Stomach (tissue), 9 donors: ENCODE results near the gene MAP3K5. TPM values are rescaled to one million over a fixed set of nuclear protein-coding genes. Genes with fewer than 3 reads are reported as not detected.

Source experiments
- DNase-seq, 2 donors: peaks; one replicate each; pipeline versions ENCODE4 v3.0.0 to v3.0.0-alpha.2; 2013 to 2019
- H3K27ac ChIP-seq, 5 donors: fragments of 200-600 bp in 4 of 5; sonication (generic) in 4 of 5; one replicate each; pipeline ENCODE4 v1.5.1; 2013 to 2019; ENCODE audit warnings: mild to moderate bottlenecking in 1 of 5, moderate library complexity in 1 of 5
- H3K27me3 ChIP-seq, 3 donors: fragments of 200-600 bp; sonication (generic); one replicate each; pipeline ENCODE4 v1.5.1; 2017 to 2019; ENCODE audit warnings: mixed run types in 1 of 3
- H3K36me3 ChIP-seq, 4 donors: fragments of 200-600 bp; sonication (generic); 1 replicate in 3 of 4; 2 replicates in 1 of 4; pipeline ENCODE4 v1.5.1; 2016 to 2019
- H3K4me1 ChIP-seq, 4 donors: fragments of 200-600 bp; sonication (generic); one replicate each; pipeline ENCODE4 v1.5.1; 2016 to 2019
- H3K4me3 ChIP-seq, 4 donors: fragments of 200-600 bp; sonication (generic) in 3 of 4; one replicate each; pipeline ENCODE4 v1.5.1; 2016 to 2019; ENCODE audit warnings: mild to moderate bottlenecking in 1 of 4
- H3K9me3 ChIP-seq, 4 donors: fragments of 200-600 bp; sonication (generic); one replicate each; pipeline ENCODE4 v1.5.1; 2016 to 2019
- EP300 ChIP-seq: sonication (generic); formaldehyde crosslinking; IDR thresholded peaks from one replicate; pipeline ENCODE4 v1.6.1; 2017; ENCODE audit warnings: antibody characterized with exemption
- POLR2A ChIP-seq, 4 donors: fragments of 450-650 bp; IDR thresholded peaks; one replicate each; pipeline ENCODE4 v1.6.1; 2016; ENCODE audit warnings: antibody characterized with exemption in 4 of 4, control low read depth in 2 of 4, mild to moderate bottlenecking in 1 of 4, moderate library complexity in 1 of 4
- POLR2AphosphoS5 ChIP-seq, 3 donors: sonication (generic); formaldehyde crosslinking; IDR thresholded peaks; one replicate each; pipeline ENCODE4 v1.6.1; 2016; ENCODE audit warnings: antibody characterized with exemption in 3 of 3
- WGBS, 5 donors: extraction: QIAGEN DNeasy Blood & Tissue Kit in 3 of 5; methylation state at CpG; one replicate each; pipeline versions ENCODE4 v1.1.5 to v1.1.7; 2013 to 2018; 5-methylcytosine and 5-hydroxymethylcytosine counted together
- intact Hi-C: fragments of 100-400 bp; cut with DNase I; formaldehyde crosslinking; loops from one replicate; pipeline ENCODE4 v1.15.1; 2023; ENCODE audit warnings: low total_unique reads
- polyA plus RNA-seq, 3 donors: library from polyadenylated mRNA; stranded (reverse); fragments of 200-250 nt; gene quantifications; one replicate each; pipeline ENCODE4 v1.2.3, GENCODE V29; 2013
- total RNA-seq, 5 donors: library from RNA; depleted of rRNA; stranded (reverse); fragments of >200 nt; gene quantifications; one replicate each; pipeline versions ENCODE4 v1.1.0 to v1.2.3, GENCODE V29; 2014 to 2016
- TF ChIP-seq, protein P1 (sequence below), 7 experiments: fragments of 450-650 bp in 4 of 7; fragments of 200-600 bp in 3 of 7; sonication (generic) in 3 of 7; IDR thresholded peaks; one replicate each; pipeline ENCODE4 v1.5.1; 2016 to 2019; ENCODE audit warnings: antibody characterized with exemption in 7 of 7, control low read depth in 2 of 7, mild to moderate bottlenecking in 1 of 7
- donor health status: healthy with polysubstance abuse.
- donor health status: Bipolar disorder and iron deficiency.
- donor health status: healthy.

MAP3K5 gene
- total and polyA plus RNA-seq, 8 donors, result 4.9 to 40.3 (median 23.6) TPM

- no peak overlapping the region for H3K27ac ChIP-seq
These were observed 17.0 kb upstream of the MAP3K5 start for GRCh38 chr6:136809091-136809860.

GRCh38 chr6:136803608-136804007, 11.3 kb upstream of the MAP3K5 start:
- no peaks in the 10 kb centered on the region for H3K36me3 ChIP-seq
- H3K27me3 ChIP-seq, result no peaks in the 10 kb centered on the region
- no peak for TF ChIP-seq POLR2AphosphoS5 (IDR thresholded peaks at IDR 0.05)
- no peak for TF ChIP-seq POLR2A (IDR thresholded peaks at IDR 0.05)
- TF ChIP-seq EP300, result no peak
- TF ChIP-seq, protein P1, sequence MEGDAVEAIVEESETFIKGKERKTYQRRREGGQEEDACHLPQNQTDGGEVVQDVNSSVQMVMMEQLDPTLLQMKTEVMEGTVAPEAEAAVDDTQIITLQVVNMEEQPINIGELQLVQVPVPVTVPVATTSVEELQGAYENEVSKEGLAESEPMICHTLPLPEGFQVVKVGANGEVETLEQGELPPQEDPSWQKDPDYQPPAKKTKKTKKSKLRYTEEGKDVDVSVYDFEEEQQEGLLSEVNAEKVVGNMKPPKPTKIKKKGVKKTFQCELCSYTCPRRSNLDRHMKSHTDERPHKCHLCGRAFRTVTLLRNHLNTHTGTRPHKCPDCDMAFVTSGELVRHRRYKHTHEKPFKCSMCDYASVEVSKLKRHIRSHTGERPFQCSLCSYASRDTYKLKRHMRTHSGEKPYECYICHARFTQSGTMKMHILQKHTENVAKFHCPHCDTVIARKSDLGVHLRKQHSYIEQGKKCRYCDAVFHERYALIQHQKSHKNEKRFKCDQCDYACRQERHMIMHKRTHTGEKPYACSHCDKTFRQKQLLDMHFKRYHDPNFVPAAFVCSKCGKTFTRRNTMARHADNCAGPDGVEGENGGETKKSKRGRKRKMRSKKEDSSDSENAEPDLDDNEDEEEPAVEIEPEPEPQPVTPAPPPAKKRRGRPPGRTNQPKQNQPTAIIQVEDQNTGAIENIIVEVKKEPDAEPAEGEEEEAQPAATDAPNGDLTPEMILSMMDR (IDR thresholded peaks at IDR 0.05), result no peak
- no peaks in the 10 kb centered on the region for H3K4me1 ChIP-seq
- H3K4me3 ChIP-seq, result no peak overlapping the region
- intact Hi-C loops, result no loop called here
- no peak overlapping the region for H3K27ac ChIP-seq
- DNase-seq, result no peak
- no peaks in the 10 kb centered on the region for H3K9me3 ChIP-seq
- 87 to 93% (median 88%) methylated on average over 1 of the region's 1 CpG for WGBS, 5 donors

More at GRCh38 chr6:136809091-136809860, 17.0 kb upstream of the MAP3K5 start:
- no peaks in the 10 kb centered on the region for H3K36me3 ChIP-seq
- no peak for DNase-seq
- H3K4me3 ChIP-seq, result no peak overlapping the region
- H3K4me1 ChIP-seq, result no peaks in the 10 kb centered on the region
- no peak for TF ChIP-seq POLR2AphosphoS5 (IDR thresholded peaks at IDR 0.05)
- TF ChIP-seq, protein P1 (IDR thresholded peaks at IDR 0.05), result no peak
- TF ChIP-seq POLR2A (IDR thresholded peaks at IDR 0.05), result no peak
- no peak for TF ChIP-seq EP300
- no peaks in the 10 kb centered on the region for H3K27me3 ChIP-seq
- 87 to 94% (median 90%) methylated on average over 7 of the region's 7 CpGs for WGBS, 5 donors
- no peaks in the 10 kb centered on the region for H3K9me3 ChIP-seq
- intact Hi-C loops, result no loop called here

- intact Hi-C loops, result no loop called here
- Histone ChIP-seq H3K36me3 (no peaks in the 10 kb centered on the region), H3K27ac (no peak overlapping the region), H3K9me3 (no peaks in the 10 kb centered on the region), H3K27me3 (no peaks in the 10 kb centered on the region), H3K4me3 (no peak overlapping the region), H3K4me1 (no peaks in the 10 kb centered on the region)
- TF ChIP-seq EP300 (no peak), POLR2AphosphoS5 (IDR thresholded peaks at IDR 0.05) (no peak), POLR2A (IDR thresholded peaks at IDR 0.05) (no peak)
- TF ChIP-seq, protein P1 (IDR thresholded peaks at IDR 0.05), result no peak
- WGBS, 5 donors, result 90 to 98% (median 95%) methylated on average over 2 of the region's 2 CpGs
- no peak for DNase-seq
These were observed 9.3 kb upstream of the MAP3K5 start for GRCh38 chr6:136801581-136801980.

DNA sequence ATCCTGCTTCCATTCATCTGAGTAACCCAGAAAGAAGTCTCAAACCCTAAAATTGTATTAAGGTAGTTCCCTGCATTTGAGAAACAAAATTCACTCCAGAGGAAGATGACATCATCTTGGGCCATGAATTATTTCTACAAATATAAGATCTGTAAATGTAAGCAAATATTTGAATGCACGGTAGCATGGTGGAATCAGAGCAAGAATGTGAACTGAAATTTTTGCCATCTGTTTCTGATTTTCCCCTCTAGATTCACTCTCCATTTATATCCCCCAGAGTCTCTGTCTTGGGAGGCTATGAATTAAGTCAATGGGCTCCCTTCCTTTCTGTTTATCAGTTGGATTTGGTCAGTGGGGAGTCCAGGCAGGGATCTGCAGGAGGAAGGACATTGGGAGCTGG, 5.8 kb upstream of the MAP3K5 start:
- no peak for DNase-seq
- Histone ChIP-seq H3K9me3 (no peaks in the 10 kb centered on the region), H3K27me3 (no peaks in the 10 kb centered on the region), H3K27ac (no peak overlapping the region), H3K4me1 (peaks cover 7 to 10% (median 9%) of the 10 kb centered on the region in 4 donors), H3K36me3 (no peaks in the 10 kb centered on the region), H3K4me3 (no peak overlapping the region)
- TF ChIP-seq EP300 (no peak), POLR2A (IDR thresholded peaks at IDR 0.05) (no peak), POLR2AphosphoS5 (IDR thresholded peaks at IDR 0.05) (no peak)
- TF ChIP-seq, protein P1 (IDR thresholded peaks at IDR 0.05), result no peak
- intact Hi-C loops, result loop anchor here (5.0 kb wide), 1 partner anchor 156 kb away; no protein-coding TSS in a partner anchor
- WGBS, 5 donors, result 79 to 95% (median 92%) methylated on average over 1 of the region's 1 CpG
